ENCODE measurements around the gene HSDL2. TPM values are rescaled to one million over a fixed set of nuclear protein-coding genes. Genes with fewer than 3 reads are reported as not detected.
"Not testable (repeated sequence)": the region's sequence is repeated elsewhere in the genome, so short reads cannot be mapped to it uniquely, and the experiment has no call there.

The HSDL2 gene
- total RNA-seq, 1 experiment from 2014 or later = 32.1 TPM

DNA sequence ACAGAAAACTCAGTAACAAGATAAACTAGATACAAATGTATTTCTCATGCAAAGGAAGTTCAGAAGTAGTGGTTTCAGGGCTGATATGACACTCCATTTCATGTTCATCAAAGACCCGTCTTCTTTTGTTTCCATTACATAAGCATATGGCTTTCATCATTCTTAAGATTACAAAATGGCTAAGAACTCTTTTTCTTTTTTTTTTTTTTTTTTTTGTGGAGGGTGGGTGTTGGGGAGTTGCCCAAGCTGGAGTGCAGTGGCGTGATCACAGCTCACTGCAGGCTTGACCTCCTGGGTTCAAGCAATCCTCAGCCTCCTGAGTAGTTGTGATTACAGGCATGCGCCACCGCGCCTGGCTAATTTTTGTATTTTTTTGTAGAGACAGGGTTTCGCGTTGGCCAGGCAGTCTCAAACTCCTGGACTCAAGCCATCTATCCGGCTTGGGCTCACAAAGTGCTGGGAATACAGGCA, 24.4 kb upstream of the HSDL2 start:
- no peaks in the 10 kb centered on the region for H3K27me3 ChIP-seq
- H3K9me3 ChIP-seq = no peaks in the 10 kb centered on the region
- no peak for DNase-seq
- H3K4me3 ChIP-seq = no peak overlapping the region
- no peaks in the 10 kb centered on the region for H3K36me3 ChIP-seq

DNA sequence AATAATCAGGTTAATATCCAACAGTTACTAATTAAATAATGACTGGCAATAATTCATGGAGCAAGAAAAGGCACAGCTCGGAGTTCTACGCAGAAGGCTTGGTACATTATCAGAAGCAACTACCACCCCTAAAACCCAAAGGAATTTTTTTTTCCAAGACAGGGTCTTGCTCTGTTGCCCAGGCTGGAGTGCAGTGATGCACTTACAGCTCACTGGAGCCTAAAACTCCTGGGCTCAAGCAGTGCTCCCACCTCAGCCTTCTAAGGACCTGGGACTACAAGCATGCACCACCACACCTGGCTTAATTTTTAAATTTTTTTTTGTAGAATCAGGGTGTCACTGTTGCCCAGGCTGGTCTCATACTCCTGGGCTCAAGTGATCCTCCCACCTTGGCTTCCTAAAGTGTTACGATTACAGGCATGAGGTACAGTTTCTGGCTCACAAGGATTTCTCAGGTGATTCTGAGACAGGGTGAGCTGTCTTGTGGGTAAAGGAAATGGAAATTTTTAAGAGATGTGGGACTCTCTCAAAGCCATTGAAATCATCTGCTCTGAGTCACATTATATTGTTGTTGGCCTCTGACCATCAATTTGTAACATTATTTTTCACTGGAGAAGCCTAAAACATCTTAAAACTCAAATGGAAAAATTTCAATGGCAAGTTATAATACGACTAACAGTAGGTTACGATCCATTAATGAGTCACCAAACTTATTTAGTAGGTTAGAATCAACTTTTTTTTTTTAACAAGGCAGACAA, 19.7 kb upstream of the HSDL2 start:
- Histone ChIP-seq H3K27me3 (no peaks in the 10 kb centered on the region), H3K4me3 (no peak overlapping the region), H3K36me3 (no peaks in the 10 kb centered on the region), H3K9me3 (0 out of 2 replicates have a peak, but pooled peaks cover 2% of the 10 kb centered on the region)
- DNase-seq = no peak

DNA sequence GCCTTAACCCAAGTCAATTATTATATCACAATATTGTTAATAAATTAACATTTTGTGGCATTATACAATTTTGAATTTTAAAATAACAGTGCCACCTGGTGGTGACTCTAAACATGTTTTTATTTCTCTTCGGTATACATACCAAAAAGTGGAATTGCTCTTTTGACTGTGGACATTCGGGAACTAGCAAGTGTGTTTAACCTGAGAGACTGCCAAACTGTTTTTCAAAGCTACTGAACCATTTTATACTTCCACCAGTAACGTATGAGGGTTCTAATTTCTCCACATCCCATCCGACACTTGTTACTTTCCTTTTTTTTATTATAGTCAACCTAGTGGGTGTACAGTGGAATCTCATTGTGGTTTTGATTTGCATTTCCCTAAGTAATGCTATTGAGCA, 18.3 kb upstream of the HSDL2 start:
- H3K4me3 ChIP-seq = no peak overlapping the region
- no peaks in the 10 kb centered on the region for H3K27me3 ChIP-seq
- 0 out of 2 replicates have a peak, but pooled peaks cover 3% of the 10 kb centered on the region for H3K9me3 ChIP-seq
- no peaks in the 10 kb centered on the region for H3K36me3 ChIP-seq
- DNase-seq = no peak

DNA sequence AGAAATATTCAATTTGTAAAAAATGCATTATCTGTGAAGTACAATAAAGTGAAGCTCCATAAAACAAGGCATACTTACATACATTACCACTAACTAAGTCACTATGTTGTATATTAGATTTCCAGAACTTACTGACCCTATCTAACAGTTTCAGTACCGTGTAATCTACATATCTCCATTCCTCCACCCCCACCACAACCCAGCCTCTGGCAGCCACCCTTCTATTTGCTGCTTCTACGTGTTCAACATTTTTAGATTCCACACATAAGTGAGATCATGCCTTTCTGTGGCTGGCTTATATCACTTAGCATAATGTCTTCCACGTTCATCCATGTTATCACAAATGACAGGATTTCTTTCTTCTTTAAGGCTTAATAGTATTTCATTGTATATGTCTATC, 15.1 kb upstream of the HSDL2 start:
- DNase-seq = no peak
- Histone ChIP-seq H3K9me3 (peaks cover 10% of the 10 kb centered on the region), H3K36me3 (no peaks in the 10 kb centered on the region), H3K27me3 (no peaks in the 10 kb centered on the region), H3K4me3 (no peak overlapping the region)

DNA sequence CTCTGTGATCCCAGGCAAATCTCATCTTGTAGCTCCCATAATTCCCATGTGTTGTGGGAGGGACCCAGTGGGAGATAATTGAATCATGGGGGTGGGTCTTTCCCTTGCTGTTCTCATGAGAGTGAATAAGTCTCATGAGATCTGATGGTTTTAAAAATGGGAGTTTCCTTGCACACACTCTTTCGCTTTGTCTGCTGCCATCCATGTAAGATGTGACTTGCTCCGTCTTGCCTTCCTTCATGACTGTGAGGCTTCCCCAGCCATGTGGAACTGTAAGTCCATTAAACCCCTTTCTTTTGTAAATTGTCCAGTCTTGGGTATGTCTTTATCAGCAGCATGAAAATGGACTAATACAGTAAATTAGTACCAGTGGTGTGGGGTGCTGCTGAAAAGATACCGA, 14.7 kb upstream of the HSDL2 start:
- H3K4me3 ChIP-seq, H3K27me3 ChIP-seq, H3K36me3 ChIP-seq, DNase-seq: not testable (repeated sequence)
- peaks cover 10% of the 10 kb centered on the region for H3K9me3 ChIP-seq

DNA sequence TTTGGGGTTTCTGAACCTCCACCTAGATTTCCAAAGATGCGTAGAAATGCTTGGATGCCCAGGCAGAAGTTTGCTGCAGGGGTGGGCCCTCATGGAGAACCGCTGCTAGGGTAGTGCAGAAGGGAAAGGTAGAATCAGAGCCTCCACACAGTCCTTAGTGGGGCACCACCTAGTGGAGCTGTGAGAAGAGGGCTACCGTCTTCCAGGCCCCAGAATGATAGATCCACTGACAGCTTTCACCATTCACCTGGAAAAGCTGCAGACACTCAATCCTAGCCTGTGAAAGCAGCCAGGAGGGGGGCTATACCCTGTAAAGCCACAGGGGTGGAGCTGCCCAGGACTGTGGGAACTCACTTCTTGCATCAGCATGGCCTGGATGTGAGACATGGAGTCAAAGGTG, 13.3 kb upstream of the HSDL2 start:
- Histone ChIP-seq H3K4me3 (no peak overlapping the region), H3K27me3 (no peaks in the 10 kb centered on the region), H3K9me3 (peaks cover 10% of the 10 kb centered on the region), H3K36me3 (no peaks in the 10 kb centered on the region)
- DNase-seq = no peak

DNA sequence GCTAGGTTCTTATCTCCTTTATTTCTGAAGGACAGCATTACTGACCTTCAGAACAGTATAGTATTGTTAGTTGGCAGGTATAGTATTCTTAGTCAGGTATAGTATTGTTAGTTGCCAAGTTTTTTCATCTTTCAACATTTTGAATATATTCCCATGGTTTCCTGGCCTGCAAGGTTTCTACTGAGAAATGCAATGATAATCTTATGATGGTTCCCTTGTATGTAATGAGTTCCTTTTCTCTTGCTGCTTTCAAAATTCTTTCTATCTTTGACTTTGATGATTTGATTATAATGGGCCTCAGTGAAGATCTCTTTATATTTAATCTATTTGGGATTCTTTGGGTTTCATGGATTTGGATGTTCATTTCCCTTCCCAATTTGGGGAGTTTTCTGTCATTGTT, 12.4 kb upstream of the HSDL2 start:
- H3K4me3 ChIP-seq = no peak overlapping the region

DNA sequence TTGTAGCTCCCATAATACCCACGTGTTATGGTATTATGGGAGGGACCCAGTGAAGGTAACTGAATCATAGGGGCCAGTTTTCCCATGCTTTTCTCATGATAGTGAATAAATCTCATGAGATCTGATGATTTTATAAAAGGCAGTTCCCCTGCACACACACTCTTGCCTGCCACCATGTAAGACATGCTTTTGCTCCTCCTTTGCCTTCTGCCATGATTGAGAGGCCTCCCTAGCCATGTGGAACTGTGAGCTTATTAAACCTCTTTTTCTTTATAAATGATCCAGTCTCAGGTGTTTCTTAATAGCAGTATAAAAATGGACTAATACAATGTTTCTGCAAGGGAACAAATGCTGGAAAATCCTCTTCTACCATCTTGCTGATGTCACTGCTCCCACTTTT, 10.1 kb upstream of the HSDL2 start:
- H3K9me3 ChIP-seq = peaks cover 10% of the 10 kb centered on the region
- no peaks in the 10 kb centered on the region for H3K27me3 ChIP-seq
- H3K4me3 ChIP-seq = no peak overlapping the region
- no peak for DNase-seq
- H3K36me3 ChIP-seq = no peaks in the 10 kb centered on the region

More for the DNA sequence above, 12.4 kb upstream of the HSDL2 start:
- Histone ChIP-seq H3K36me3 (no peaks in the 10 kb centered on the region), H3K27me3 (no peaks in the 10 kb centered on the region), H3K9me3 (peaks cover 10% of the 10 kb centered on the region)
- DNase-seq = no peak

DNA sequence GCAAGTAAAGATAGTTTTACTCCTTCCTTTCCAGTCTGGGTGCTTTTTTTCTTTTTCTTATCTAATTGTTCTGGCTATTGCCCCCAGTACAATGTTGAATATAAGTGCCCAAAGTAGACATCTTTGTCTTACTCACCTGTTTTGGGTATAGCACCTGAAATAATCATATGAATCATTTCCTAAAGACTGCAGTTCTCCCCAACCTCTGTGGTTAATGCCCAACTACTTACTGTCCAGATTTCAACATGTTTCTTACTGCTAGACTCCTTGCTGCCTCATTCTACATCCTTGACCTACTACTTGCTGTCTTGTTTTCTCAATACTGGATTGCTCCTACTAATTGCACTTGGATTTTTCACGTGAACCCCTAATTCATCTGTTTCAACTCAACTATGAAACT, 8.8 kb upstream of the HSDL2 start:
- Histone ChIP-seq H3K36me3 (no peaks in the 10 kb centered on the region), H3K4me3 (no peak overlapping the region), H3K9me3 (peaks cover 7% of the 10 kb centered on the region), H3K27me3 (no peaks in the 10 kb centered on the region)
- DNase-seq = no peak

DNA sequence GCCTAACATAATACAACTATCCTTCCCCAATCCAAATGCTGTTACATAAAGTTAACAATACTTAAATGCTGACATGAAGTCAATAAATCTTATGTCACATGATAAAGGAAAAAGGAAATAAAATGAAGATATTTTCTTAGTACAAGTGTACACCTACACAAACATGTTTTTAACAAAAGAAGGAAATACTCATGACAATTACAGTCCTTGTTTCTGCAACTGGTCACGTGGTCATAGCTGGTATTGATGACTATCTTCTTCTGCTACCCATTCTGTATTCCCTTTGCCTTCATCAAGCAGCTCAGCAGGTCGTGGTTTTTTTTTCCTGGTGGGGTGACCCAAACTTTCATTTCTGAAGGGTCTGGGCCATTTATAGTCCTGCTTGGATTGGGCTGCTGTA, 6.2 kb upstream of the HSDL2 start:
- not testable (repeated sequence) for H3K36me3 ChIP-seq, H3K9me3 ChIP-seq, H3K27me3 ChIP-seq, DNase-seq, H3K4me3 ChIP-seq

DNA sequence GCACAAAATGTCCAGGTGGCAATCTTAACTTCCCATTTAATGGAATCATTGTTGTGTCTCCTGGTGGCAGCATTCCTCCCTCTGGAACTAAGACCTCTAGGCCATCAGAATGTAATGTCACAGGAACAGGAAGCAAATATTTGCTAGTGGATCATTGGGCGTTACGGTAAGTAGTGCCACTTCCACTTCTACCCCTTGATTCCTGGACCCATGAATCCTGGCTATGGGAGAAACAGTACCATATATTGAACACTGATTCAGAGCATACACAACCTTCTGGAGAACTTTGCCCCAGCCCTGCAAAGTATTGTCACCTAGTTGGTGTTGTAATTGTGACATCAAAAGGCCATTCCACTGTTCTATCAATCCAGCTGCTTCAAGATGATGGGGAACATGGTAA, 5.7 kb upstream of the HSDL2 start:
- not testable (repeated sequence) for H3K9me3 ChIP-seq, H3K36me3 ChIP-seq, DNase-seq, H3K4me3 ChIP-seq, H3K27me3 ChIP-seq

DNA sequence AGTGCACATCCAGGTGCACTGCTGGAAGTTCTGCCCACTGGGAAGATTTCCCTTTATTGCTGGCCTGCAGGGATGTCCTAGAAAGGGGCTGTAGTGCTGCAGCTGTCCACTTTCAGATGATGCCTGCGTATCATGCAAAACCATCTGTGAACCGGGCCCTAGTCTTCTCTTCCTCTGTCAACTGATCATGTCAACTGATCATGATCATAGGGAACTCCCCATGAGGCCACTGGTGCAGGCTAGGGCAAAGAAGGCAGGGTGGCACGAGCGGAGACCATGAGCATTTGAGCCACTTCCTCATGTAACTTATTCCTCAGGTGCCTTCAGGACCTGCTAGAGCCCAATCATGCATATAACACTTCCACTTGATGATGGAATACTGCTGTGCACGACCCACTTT, 4.5 kb upstream of the HSDL2 start:
- H3K36me3 ChIP-seq = no peaks in the 10 kb centered on the region
- no peaks in the 10 kb centered on the region for H3K27me3 ChIP-seq
- no peaks in the 10 kb centered on the region for H3K9me3 ChIP-seq
- DNase-seq = no peak
- no peak overlapping the region for H3K4me3 ChIP-seq

DNA sequence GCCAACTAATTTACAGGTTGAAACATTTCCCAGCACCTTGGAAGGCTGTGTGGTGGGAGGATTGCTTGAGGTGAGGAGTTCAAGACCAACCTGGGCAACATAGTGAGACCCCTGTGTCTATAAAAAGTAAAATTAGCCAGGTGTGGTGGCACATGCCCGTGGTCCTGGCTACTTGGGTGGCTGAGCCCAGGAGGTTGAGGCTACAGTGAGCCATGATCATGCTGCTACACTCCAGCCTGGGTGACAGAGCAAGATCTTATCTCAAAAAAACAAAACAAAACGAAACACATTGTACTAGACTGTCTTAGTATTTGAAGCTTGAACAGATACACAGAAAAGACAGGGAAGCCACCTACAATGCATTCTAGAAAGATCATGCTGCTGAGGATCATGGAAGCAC, 2.8 kb upstream of the HSDL2 start:
- no peaks in the 10 kb centered on the region for H3K27me3 ChIP-seq
- no peak overlapping the region for H3K4me3 ChIP-seq
- no peak for DNase-seq
- no peaks in the 10 kb centered on the region for H3K36me3 ChIP-seq
- no peaks in the 10 kb centered on the region for H3K9me3 ChIP-seq

DNA sequence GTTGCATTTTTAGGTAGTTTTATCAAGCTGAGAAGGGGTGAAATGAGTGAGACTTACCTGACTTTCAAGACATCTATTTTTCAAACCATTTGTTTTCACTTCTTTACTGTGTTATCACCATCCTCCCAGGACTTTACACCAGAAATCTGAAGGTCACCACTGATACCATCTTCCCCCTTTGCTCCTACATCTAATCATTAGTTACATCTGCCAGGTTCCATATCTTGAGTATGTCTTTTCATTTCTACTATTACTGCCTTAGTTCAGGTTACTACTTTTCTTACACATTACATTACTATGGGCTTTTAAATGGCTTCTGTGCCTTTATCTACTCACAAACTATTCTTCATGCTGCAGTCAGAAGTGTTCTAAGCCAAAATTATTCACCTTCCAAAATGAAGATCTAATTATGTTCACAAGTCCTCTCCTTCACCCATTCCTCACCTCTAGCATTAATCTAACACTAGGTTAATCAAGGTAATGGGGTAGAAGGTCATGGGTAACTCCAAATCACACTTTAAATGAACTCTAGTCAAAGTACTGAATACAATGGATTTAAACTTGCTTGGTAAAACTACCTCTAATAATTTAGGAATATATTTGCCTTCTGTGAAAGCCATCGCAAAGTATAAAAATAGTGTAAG, 2.1 kb upstream of the HSDL2 start:
- no peaks in the 10 kb centered on the region for H3K36me3 ChIP-seq
- no peaks in the 10 kb centered on the region for H3K27me3 ChIP-seq
- no peaks in the 10 kb centered on the region for H3K9me3 ChIP-seq
- DNase-seq = no peak
- peak overlapping the region; percentile 94 for H3K4me3 ChIP-seq

DNA sequence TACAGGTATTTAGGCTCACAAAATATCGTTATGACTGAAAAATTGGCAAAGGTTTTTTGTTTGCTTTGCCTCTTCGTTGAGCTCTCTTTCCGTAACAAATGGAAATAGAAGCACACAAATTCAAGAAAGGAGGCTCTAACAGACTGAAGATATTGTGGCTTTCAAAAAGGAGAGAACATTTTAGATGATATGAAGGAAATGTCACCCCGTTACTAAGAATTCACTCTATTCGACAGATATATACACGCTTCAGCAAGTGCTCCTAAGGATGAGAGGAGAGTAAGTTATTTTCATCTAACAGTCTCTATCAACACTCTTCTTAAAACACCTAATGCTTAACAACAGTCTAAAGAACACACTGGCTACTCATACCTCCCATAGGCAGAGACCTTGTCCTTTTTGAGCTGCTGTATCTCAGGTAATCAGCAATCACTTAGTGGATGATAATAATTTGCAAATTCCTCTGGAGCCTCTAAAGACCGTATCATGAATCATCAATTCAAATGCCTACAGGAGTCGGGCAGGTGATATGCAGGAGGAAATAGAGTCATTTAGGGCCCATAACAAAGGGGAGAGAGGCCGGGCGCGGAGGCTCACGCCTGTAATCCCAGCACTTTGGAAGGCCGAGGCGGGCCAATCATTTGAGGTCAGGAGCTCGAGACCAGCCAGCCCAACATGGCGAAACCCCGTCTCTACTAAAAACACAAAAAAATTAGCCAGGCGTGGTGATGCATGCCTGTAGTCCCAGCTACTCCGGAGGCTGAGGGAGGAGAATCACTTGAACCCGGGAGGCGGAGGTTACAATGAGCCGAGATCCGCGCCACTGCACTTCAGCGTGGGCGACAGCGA, 1.4 kb upstream of the HSDL2 start:
- Histone ChIP-seq H3K27me3 (no peaks in the 10 kb centered on the region), H3K9me3 (no peaks in the 10 kb centered on the region), H3K36me3 (no peaks in the 10 kb centered on the region), H3K4me3 (peak overlapping the region; percentile 94)
- peak; percentile 10 for DNase-seq

DNA sequence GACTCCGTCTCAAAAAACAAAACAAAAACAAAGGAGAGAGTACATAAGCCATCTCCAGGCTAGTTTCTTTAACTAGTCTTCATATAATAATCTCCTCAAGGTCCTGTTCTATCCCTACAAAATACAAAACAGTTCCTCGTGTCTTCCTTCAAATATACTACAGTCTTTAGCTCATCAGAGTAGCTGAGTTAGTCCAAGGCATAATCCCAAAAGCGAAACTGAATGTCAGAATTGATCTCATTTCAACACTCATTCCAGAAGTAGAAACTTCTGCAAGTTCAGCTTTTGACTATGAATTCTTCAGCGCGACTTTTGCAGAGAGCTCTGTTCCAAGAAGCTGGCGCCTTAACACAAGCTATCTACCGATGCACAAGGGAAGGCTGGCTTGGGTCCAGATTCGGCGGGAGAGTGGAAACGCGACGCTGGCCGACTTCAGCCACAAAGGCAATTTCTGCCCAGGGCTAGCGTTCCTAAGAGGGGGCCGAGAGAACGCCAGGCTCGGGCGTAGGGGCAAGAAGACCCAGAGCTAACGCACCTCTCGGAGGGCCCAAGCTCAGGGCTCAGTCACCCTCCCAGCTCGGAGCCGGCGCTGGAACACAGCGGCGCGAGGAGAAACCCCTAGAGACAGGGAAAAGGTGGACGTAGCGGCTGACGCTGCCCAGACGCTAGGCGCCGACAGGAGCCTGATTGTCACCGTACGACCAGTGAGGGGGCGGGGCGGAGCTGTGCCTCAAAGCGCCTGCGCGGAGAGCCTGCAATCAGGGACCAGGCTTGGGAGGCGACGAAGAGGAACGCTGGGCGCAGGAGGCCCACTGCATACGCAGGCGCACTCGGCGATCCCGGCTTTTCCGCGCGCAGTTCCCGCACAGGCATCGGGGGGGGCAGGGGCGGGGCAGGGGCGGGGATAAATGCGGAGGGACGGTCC, 469 bp upstream of the HSDL2 start:
- no peaks in the 10 kb centered on the region for H3K27me3 ChIP-seq
- no peaks in the 10 kb centered on the region for H3K9me3 ChIP-seq
- peaks cover under 1% of the 10 kb centered on the region; the same call in 1 of the 2 replicates for H3K36me3 ChIP-seq
- peak overlapping the region; percentile 94 for H3K4me3 ChIP-seq
- DNase-seq = peak; percentile 98
